HFFc6 (cell line): ENCODE measurements around the gene ALG6. TPM values are rescaled to one million over a fixed set of nuclear protein-coding genes. Genes with fewer than 3 reads are reported as not detected.
A peak's percentile ranks its signal among the peaks of the same experiment; 100 is the strongest.

Experiments
- DNase-seq: peaks from one replicate; pipeline ENCODE4 v3.0.0-alpha.2; 2018
- H3K27ac Mint-ChIP-seq: 2 replicates; pipeline ENCODE4 v1.8.0; 2020; ENCODE audit warnings: mild to moderate bottlenecking, mixed read lengths
- H3K27me3 Mint-ChIP-seq: 2 replicates; pipeline ENCODE4 v1.8.0; 2021; ENCODE audit warnings: mild to moderate bottlenecking, moderate library complexity, mixed read lengths; ENCODE audit not compliant: insufficient read depth
- H3K36me3 Mint-ChIP-seq: 2 replicates; pipeline ENCODE4 v1.8.0; 2021; ENCODE audit warnings: low read depth, mixed read lengths
- H3K4me1 Mint-ChIP-seq: 2 replicates; pipeline ENCODE4 v1.8.0; 2020; ENCODE audit warnings: low read depth, mixed read lengths
- H3K4me3 Mint-ChIP-seq: 2 replicates; pipeline ENCODE4 v1.8.0; 2020; ENCODE audit warnings: mild to moderate bottlenecking, moderate library complexity, mixed read lengths
- H3K9me3 Mint-ChIP-seq: 2 replicates; pipeline ENCODE4 v1.8.0; 2020; ENCODE audit warnings: mild to moderate bottlenecking, mixed read lengths
- CTCF ChIP-seq: fragments of 200-600 bp; sonication (generic); IDR thresholded peaks from 2 replicates; pipeline ENCODE4 v1.5.0; 2021; ENCODE audit warnings: antibody characterized with exemption, mild to moderate bottlenecking
- total RNA-seq, 6 experiments: library from RNA; stranded (reverse); fragmentation: NEBNext Ultra II Directional; extraction: Animal tissue kit (Norgen Biotek cat#: 25700); gene quantifications; 2 replicates in 1 of 6; 3 replicates in 5 of 6; pipeline ENCODE4 v1.2.3, GENCODE V29; 2021

ALG6 gene
- total RNA-seq, 6 experiments from 2014 or later = 6.7 to 9.0 (median 7.7) TPM

DNA sequence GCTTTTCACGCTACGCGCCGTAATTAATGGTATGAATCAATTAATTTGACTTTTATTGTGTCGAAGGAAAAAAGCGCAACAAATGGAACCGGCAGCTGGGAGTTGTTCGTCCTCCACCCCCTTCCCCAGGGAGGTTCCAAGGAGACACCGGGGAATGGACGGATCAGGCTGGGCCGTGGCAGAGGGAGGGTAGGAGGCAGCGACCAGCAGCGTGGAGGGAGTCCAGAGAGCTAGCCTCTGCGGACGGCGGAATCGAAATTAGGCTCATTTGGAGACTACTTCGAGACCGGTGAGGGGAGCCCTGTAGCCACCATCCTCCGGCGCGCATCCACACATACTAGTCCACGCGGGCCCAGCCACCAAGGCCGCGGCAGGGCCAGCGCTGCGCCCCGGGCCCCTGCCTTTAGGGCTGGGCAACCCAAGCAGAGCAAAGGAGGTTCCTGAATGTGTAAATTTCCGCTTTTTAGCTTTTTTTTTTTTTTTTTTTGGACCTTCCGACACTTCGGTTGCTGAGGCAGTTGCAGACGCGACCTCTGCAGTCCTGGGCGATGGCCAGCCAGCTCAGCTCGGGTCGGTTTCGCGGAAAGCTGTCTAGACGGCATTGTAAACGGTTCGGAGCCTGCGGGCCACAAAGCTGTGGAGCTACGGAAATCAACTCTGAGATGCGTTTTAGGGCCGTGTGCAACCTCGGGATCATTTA, 47.3 kb upstream of the ALG6 start:
- Mint-ChIP-seq H3K4me1 (peaks cover 18% of the 10 kb centered on the region), H3K9me3 (peaks cover 23% of the 10 kb centered on the region), H3K36me3 (peaks cover 22% of the 10 kb centered on the region), H3K27ac (no peak overlapping the region), H3K4me3 (no peak overlapping the region), H3K27me3 (peaks cover 58% of the 10 kb centered on the region)
- DNase-seq = no peak
- TF ChIP-seq CTCF = no peak

DNA sequence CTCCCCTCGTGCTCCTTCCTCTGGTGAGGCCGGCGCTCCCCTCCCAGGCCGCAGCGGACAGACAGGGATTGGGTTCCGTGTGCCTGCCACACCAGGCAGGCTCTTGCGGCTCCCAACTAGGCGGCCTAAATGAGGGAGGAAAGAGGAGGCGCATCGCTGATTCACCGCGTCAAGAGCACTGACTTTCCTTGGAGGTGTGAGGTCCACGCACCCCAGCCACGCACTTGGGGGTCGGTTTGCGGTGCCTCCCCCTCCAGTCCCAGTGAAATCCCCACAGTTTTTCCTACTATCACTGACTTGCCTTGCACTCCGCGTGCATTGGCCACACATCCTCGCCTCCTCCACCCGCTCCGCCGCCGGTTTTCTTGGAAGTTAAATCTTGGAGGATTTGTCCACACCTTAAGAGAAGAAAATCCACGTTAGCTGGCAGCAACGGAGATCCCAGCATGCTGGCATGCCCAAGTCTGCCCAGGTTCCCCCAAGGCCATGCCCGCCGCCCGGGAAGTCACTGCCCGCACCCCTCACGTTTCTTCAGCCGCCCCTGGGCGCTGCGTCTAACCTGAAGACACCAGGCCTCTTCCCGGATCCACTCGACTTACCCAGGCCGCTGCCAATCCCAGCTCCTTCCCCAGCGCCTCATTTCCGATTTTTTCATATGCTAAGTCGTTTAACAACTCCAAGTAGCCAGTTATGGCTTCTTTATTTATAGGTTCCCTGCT, 46.2 kb upstream of the ALG6 start:
- Mint-ChIP-seq H3K4me3 (peak overlapping the region; percentile 72), H3K27me3 (peaks cover 59% of the 10 kb centered on the region), H3K27ac (no peak overlapping the region), H3K4me1 (peaks cover 21% of the 10 kb centered on the region), H3K9me3 (peaks cover 23% of the 10 kb centered on the region), H3K36me3 (peaks cover 20% of the 10 kb centered on the region)
- DNase-seq = no peak
- no peak for TF ChIP-seq CTCF

DNA sequence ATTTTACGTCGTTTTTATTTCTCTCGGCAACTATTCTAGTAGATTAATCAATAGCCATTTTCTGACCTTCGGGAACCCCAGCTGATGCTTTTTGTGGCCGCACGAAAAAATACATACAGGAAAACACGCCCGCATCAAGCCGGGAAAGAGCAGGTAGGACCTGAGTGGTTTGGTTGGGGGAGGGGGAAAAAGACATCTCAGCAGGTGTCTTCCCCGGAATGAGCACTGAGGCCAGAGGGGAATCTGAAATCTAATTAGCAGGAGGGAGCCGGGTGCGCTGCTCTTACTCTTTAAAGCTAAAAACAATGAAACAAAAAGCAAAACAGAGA, 45.7 kb upstream of the ALG6 start:
- TF ChIP-seq CTCF = no peak
- Mint-ChIP-seq H3K4me1 (peaks cover 25% of the 10 kb centered on the region), H3K27me3 (peaks cover 62% of the 10 kb centered on the region), H3K36me3 (peaks cover 18% of the 10 kb centered on the region), H3K4me3 (peak overlapping the region; percentile 72), H3K27ac (no peak overlapping the region), H3K9me3 (peaks cover 23% of the 10 kb centered on the region)
- no peak for DNase-seq

DNA sequence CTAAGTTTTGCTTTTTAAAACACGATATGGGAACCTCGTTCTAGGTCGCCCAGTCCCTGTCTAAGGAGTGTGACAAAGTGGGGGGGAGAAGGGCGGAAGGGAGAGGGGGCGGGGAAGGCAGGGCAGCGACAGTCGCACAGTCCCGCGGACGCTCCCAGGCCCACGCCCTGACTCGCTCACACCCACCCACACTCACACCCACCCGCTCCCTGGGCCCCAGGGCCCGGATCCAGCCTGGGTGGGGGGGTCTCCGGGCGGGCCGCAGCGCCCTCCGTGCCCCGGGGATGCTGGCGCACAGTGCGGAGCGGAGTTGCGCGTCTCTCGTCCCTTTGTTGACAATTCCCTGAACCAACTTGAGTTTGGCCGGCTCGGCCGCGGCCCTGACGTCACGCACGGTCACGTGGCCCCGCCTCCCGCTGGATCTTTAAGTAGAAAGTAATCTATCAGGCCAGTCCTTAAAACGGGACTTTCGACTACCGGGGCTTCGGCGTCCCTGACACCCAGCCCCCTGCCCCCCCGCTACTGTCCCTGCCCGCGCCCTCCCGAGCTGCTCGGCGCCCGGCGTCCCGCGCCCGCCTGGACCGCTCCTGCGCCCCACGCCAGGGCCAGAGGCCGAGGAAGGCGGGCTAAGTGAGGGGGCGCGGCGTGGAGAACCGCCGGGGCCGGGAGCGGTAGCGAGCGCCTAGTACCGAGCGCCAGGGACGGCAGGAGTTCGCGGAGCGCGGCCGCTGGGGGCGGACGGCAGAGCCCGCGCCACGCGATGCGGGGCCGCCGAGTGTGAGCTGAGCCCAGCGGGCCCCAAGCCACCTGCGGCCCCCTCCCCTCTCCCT, 45.1 kb upstream of the ALG6 start, which contains the start of gene FOXD3:
TSS of gene FOXD3 (plus strand) at position 454 of the 830 bp plus-strand sequence. CDS start 492 bp downstream, outside the sequence.
- H3K27me3 Mint-ChIP-seq = peaks cover 68% of the 10 kb centered on the region
- H3K4me3 Mint-ChIP-seq = peak within 1 kb of the TSS; percentile 83
- DNase-seq = peak; percentile 12
- TF ChIP-seq CTCF = no peak
- H3K27ac Mint-ChIP-seq = no peak within 1 kb of the TSS
- H3K4me1 Mint-ChIP-seq = peaks cover 29% of the 10 kb centered on the region
- H3K9me3 Mint-ChIP-seq = peaks cover 23% of the 10 kb centered on the region
- H3K36me3 Mint-ChIP-seq = peaks cover 18% of the 10 kb centered on the region

- peaks cover 23% of the 10 kb centered on the region for H3K9me3 Mint-ChIP-seq
- TF ChIP-seq CTCF = no peak
- no peak overlapping the region for H3K27ac Mint-ChIP-seq
- no peak for DNase-seq
- H3K4me1 Mint-ChIP-seq = peaks cover 26% of the 10 kb centered on the region
- H3K36me3 Mint-ChIP-seq = peaks cover 18% of the 10 kb centered on the region
- H3K27me3 Mint-ChIP-seq = peaks cover 69% of the 10 kb centered on the region
- peak overlapping the region; percentile 50; the same call in 1 of the 2 replicates for H3K4me3 Mint-ChIP-seq
These were observed 44.2 kb upstream of the ALG6 start for GRCh38 chr1:63322944-63323864.
